D721Med (cell line): Measurements from ENCODE around the gene NWD2.

Source experiments
- DNase-seq: peaks from one replicate; pipeline ENCODE4 v3.0.0; 2011; ENCODE audit warnings: low spot score; ENCODE audit not compliant: insufficient read length
- FAIRE-seq: peaks from 2 replicates; lab custom pipeline; 2011; peaks lifted over from hg19 to GRCh38; lab: Jason Lieb, UNC
- CTCF ChIP-seq: IDR thresholded peaks from 2 replicates; pipeline ENCODE4 v1.5.1; 2012; ENCODE audit warnings: mild to moderate bottlenecking, control low read depth; ENCODE audit not compliant: insufficient read depth; ENCODE audit errors: missing control alignments

The NWD2 gene

DNA sequence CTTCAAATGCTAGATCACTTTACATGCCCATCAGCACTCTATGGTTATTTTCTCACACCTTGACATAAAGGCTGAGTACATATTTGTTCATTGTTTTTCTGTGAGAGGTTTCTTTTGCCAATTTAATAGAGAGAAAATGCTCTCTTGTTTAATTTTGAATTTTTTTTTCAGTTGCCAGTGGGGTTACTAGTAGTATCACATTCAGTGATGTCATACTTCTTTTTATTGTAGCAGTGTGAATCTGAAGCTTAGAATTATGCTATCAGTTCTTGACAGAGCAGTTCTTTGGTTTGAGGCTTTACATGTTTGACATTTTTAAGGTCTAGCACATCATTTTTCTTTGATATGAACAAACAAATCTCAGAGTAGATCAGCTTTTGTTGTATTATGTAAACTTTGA, 185.4 kb downstream of the NWD2 start:
- FAIRE-seq (no peak), DNase-seq (no peak)
- TF ChIP-seq CTCF: no peak

- FAIRE-seq (no peak), DNase-seq (no peak)
- no peak for TF ChIP-seq CTCF
These were observed 186.3 kb downstream of the NWD2 start for GRCh38 chr4:37430718-37431416.

- no peak for FAIRE-seq
- DNase-seq: no peak
- no peak for TF ChIP-seq CTCF
These were observed 186.8 kb downstream of the NWD2 start for GRCh38 chr4:37431417-37431743.

- TF ChIP-seq CTCF: no peak
- no peak for DNase-seq
- FAIRE-seq: no peak
These were observed 189.9 kb downstream of the NWD2 start for GRCh38 chr4:37434469-37434868.

DNA sequence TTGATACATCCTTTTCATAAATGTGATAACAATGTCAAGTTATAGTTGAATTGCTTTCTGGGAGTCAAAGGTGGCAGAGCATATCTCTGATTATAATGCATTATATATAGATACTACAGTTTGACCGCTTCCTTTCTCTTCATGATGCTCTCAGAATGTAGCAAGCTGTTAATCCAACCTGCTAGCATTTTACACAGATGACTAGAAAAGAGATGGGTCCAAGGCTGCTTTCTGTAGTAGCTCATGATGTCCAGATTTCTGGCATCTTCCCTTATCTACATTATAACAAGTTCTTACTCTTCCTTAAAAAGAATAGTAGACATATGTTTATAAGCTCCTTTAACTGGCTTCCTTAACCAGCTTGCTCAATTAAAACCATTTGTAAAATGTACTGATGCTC, 192.0 kb downstream of the NWD2 start:
- DNase-seq: no peak
- TF ChIP-seq CTCF: no peak
- no peak for FAIRE-seq

- TF ChIP-seq CTCF: no peak
- DNase-seq (no peak), FAIRE-seq (no peak)
These were observed 192.6 kb downstream of the NWD2 start for GRCh38 chr4:37437163-37437562.

GRCh38 chr4:37438564-37439279, 194.2 kb downstream of the NWD2 start:
- DNase-seq (no peak), FAIRE-seq (no peak)
- TF ChIP-seq CTCF: no peak
